Sigmoid colon (tissue), 4 donors: ENCODE measurements around the gene TANGO2.

Experiments used
- CTCF ChIP-seq, 4 experiments: fragments of 450-650 bp in 3 of 4; fragments of 200-600 bp in 1 of 4; IDR thresholded peaks; one replicate each; pipeline ENCODE4 v1.5.1; 2016 to 2019; ENCODE audit warnings: antibody characterized with exemption in 4 of 4, mild to moderate bottlenecking in 3 of 4, moderate library complexity in 2 of 4
- EP300 ChIP-seq, 4 donors: sonication (generic); formaldehyde crosslinking; IDR thresholded peaks; one replicate each; pipeline ENCODE4 v1.6.1; 2017; ENCODE audit warnings: antibody characterized with exemption in 4 of 4
- POLR2A ChIP-seq, 2 donors: fragments of 450-650 bp; IDR thresholded peaks; one replicate each; pipeline ENCODE4 v1.6.1; 2016; ENCODE audit warnings: antibody characterized with exemption in 2 of 2, mild to moderate bottlenecking in 2 of 2, moderate library complexity in 2 of 2
- POLR2AphosphoS5 ChIP-seq, 4 donors: sonication (generic); formaldehyde crosslinking; IDR thresholded peaks; one replicate each; pipeline ENCODE4 v1.6.1; 2017; ENCODE audit warnings: antibody characterized with exemption in 4 of 4

GRCh38 chr22:20107471-20107901 is 86.6 kb downstream of the TANGO2 start:
- TF ChIP-seq CTCF (IDR thresholded peaks at IDR 0.05) (no peak), POLR2AphosphoS5 (IDR thresholded peaks at IDR 0.05) (no peak), EP300 (IDR thresholded peaks at IDR 0.05) (no peak), POLR2A (IDR thresholded peaks at IDR 0.05) (no peak)
